GM12878 (cell line): ENCODE results near the gene GRB10. TPM values are rescaled to one million over a fixed set of nuclear protein-coding genes. Genes with fewer than 3 reads are reported as not detected.

Experiments used
- ATAC-seq: fragments of 200-7000 bp; cut with Tn5 transposase; 3 replicates; pipeline ENCODE4 v1.9.1; 2020; ENCODE audit warnings: mild to moderate bottlenecking, moderate library complexity
- BruUV-seq: library from RNA; stranded (reverse); fragments of 400-500 nt; replicated peaks from 2 replicates; lab custom pipeline; 2021; lab: Mats Ljungman, UMichigan
- CTCF ChIA-PET: fragments of 300-600 bp; sonication (Branson Sonifier 250); formaldehyde crosslinking; extraction: SDS; loops from one replicate; lab custom pipeline; 2021; ENCODE audit warnings: inconsistent platforms; lab: Yijun Ruan, JAX
- POLR2A ChIA-PET: fragments of 350-600 bp; formaldehyde crosslinking; extraction: SDS; loops from one replicate; lab custom pipeline; 2021; ENCODE audit warnings: inconsistent platforms; lab: Charles Lee
- RAD21 ChIA-PET: fragments of 300-600 bp; sonication (Branson Sonifier 250); formaldehyde crosslinking; loops from one replicate; lab custom pipeline; 2023; ENCODE audit warnings: antibody characterized with exemption; ENCODE audit not compliant: unreplicated experiment; lab: Charles Lee
- SMC1A ChIA-PET: fragments of 300-600 bp; sonication (Branson Sonifier 250); formaldehyde crosslinking; loops from one replicate; lab custom pipeline; 2023; ENCODE audit not compliant: unreplicated experiment, uncharacterized antibody; lab: Charles Lee
- DNase-seq: peaks from one replicate; pipeline ENCODE4 v3.0.0-alpha.2; 2011; ENCODE audit warnings: low read depth, low spot score
- FAIRE-seq: peaks from 3 replicates; lab custom pipeline; 2011; peaks lifted over from hg19 to GRCh38; lab: Jason Lieb, UNC
- H2AFZ ChIP-seq: 2 replicates; pipeline ENCODE4 v1.6.0; 2011; ENCODE audit warnings: low read depth, low read length, control low read depth; ENCODE audit not compliant: control insufficient read depth
- H3K27ac ChIP-seq: 2 replicates; pipeline ENCODE4 v1.5.1; 2011; ENCODE audit warnings: control low read depth; ENCODE audit not compliant: control insufficient read depth, insufficient read depth
- H3K27me3 ChIP-seq, 2 experiments: replicated peaks in 1 of 2; 2 replicates each; pipeline versions ENCODE4 v1.6.0 to v1.6.1; 2011; ENCODE audit warnings: low read length in 1 of 2; ENCODE audit not compliant: control insufficient read depth in 2 of 2, insufficient read depth in 2 of 2
- H3K36me3 ChIP-seq, 2 experiments: 2 replicates each; pipeline ENCODE4 v1.5.1; 2011; ENCODE audit warnings: low read length in 1 of 2; ENCODE audit not compliant: control insufficient read depth in 2 of 2, insufficient read depth in 2 of 2
- H3K4me1 ChIP-seq: 2 replicates; pipeline ENCODE4 v1.6.1; 2011; ENCODE audit warnings: mild to moderate bottlenecking, low read length, moderate library complexity, mixed read lengths; ENCODE audit not compliant: control insufficient read depth, insufficient read depth
- H3K4me2 ChIP-seq: 2 replicates; pipeline ENCODE4 v1.6.0; 2011; ENCODE audit warnings: control low read depth; ENCODE audit not compliant: control insufficient read depth, insufficient read depth
- H3K4me3 ChIP-seq: fragments of 200-600 bp; sonication (generic); 2 replicates; pipeline ENCODE4 v1.5.1; 2016
- H3K79me2 ChIP-seq: 2 replicates; pipeline ENCODE4 v1.6.0; 2011; ENCODE audit warnings: low read length; ENCODE audit not compliant: control insufficient read depth, insufficient read depth
- H3K9ac ChIP-seq: 2 replicates; pipeline ENCODE4 v1.8.0; 2011; ENCODE audit warnings: low read length, control low read depth, mixed read lengths; ENCODE audit not compliant: control insufficient read depth, insufficient read depth
- H3K9me3 ChIP-seq: replicated peaks from 3 replicates; pipeline ENCODE4 v1.5.1; 2011; ENCODE audit warnings: mild to moderate bottlenecking, low read length; ENCODE audit not compliant: control insufficient read depth, insufficient read depth
- H4K20me1 ChIP-seq: 2 replicates; pipeline ENCODE4 v1.6.0; 2011; ENCODE audit not compliant: control insufficient read depth, insufficient read depth
- ATF7 ChIP-seq: fragments of 450-650 bp; IDR thresholded peaks from 2 replicates; pipeline ENCODE4 v1.6.1; 2016; ENCODE audit warnings: low read depth, mild to moderate bottlenecking
- EED ChIP-seq: sonication (generic); IDR thresholded peaks from 2 replicates; pipeline ENCODE4 v1.6.1; 2016; ENCODE audit warnings: antibody characterized with exemption, low read depth
- JUND ChIP-seq: IDR thresholded peaks from 2 replicates; pipeline ENCODE4 v1.6.1; 2012; ENCODE audit warnings: low read depth, mild to moderate bottlenecking, low read length, improper control_type of control experiment, moderate library complexity
- KDM1A ChIP-seq: fragments of 200-600 bp; sonication (generic); IDR thresholded peaks from 2 replicates; pipeline ENCODE4 v1.6.1; 2016; ENCODE audit warnings: borderline replicate concordance
- MEF2A ChIP-seq: IDR thresholded peaks from 2 replicates; pipeline ENCODE4 v1.6.1; 2011; ENCODE audit warnings: low read depth, mild to moderate bottlenecking, low read length, moderate library complexity; ENCODE audit not compliant: insufficient read depth
- NR2F1 ChIP-seq: fragments of 450-650 bp; conservative IDR thresholded peaks from 2 replicates; pipeline ENCODE4 v1.6.1; 2017; ENCODE audit warnings: mild to moderate bottlenecking
- SPI1 ChIP-seq: IDR thresholded peaks from 2 replicates; pipeline ENCODE4 v1.6.1; 2011; ENCODE audit warnings: low read depth, mild to moderate bottlenecking, low read length, moderate library complexity, borderline replicate concordance; ENCODE audit not compliant: insufficient read depth
- STAT1 ChIP-seq: fragments of 450-650 bp; conservative IDR thresholded peaks from 2 replicates; pipeline ENCODE4 v1.6.1; 2014; ENCODE audit warnings: antibody characterized with exemption, mild to moderate bottlenecking
- YBX1 ChIP-seq: fragments of 450-650 bp; IDR thresholded peaks from 2 replicates; pipeline ENCODE4 v1.6.1; 2016; ENCODE audit warnings: antibody characterized with exemption
- WGBS: methylation state at CpG from one replicate; pipeline ENCODE4 v1.1.6; 2016; ENCODE audit warnings: low lambda C conversion rate; ENCODE audit not compliant: insufficient replicate concordance, insufficient coverage; ENCODE audit errors: missing lambda C conversion rate; 5-methylcytosine and 5-hydroxymethylcytosine counted together
- in situ Hi-C: fragments of 300-500 bp; cut with MboI; formaldehyde crosslinking; loops from 9 replicates; pipeline ENCODE4 v1.14.3; 2018; ENCODE audit warnings: mixed read lengths
- intact Hi-C: fragments of 100-400 bp; cut with micrococcal nuclease; formaldehyde crosslinking; loops from one replicate; pipeline ENCODE4 v1.14.2; 2022; ENCODE audit not compliant: unreplicated experiment
- polyA plus RNA-seq, 11 experiments: library from polyadenylated mRNA; depleted of rRNA in 4 of 11; unstranded in 6 of 11; stranded (reverse) in 5 of 11; fragments of >200 nt; fragmentation: Nextera tagmentation in 4 of 11; fragmentation: Illumina TruSeq in 1 of 11; extraction: Ambion mirVana in 4 of 11; extraction: Trizol in 1 of 11; gene quantifications; 1 replicate in 1 of 11; 2 replicates in 10 of 11; pipeline versions ENCODE4 v1.2.1 to v1.2.3, GENCODE V29; 2011 to 2016; ENCODE audit warnings: inconsistent platforms in 2 of 11, missing spikeins in 2 of 11, low read depth in 1 of 11
- total RNA-seq, 4 experiments: library from RNA; depleted of rRNA in 3 of 4; stranded (reverse); fragments of >200 nt in 3 of 4; fragmentation: Illumina TruSeq in 1 of 4; extraction: Trizol in 1 of 4; gene quantifications; 2 replicates each; pipeline versions ENCODE4 v1.2.1 to v1.2.3, GENCODE V29; 2013 to 2021
- TF ChIP-seq, protein P1 (sequence below): fragments of 450-650 bp; IDR thresholded peaks from 2 replicates; pipeline ENCODE4 v1.6.1; 2016; ENCODE audit warnings: mild to moderate bottlenecking, moderate library complexity, borderline replicate concordance

Gene GRB10
- total and polyA plus RNA-seq, 10 of the 15 experiments (the other 5 are each of a cell fraction or from before 2014, with no cell fraction given) = 0.04 to 0.33 TPM; not detected in 8

DNA sequence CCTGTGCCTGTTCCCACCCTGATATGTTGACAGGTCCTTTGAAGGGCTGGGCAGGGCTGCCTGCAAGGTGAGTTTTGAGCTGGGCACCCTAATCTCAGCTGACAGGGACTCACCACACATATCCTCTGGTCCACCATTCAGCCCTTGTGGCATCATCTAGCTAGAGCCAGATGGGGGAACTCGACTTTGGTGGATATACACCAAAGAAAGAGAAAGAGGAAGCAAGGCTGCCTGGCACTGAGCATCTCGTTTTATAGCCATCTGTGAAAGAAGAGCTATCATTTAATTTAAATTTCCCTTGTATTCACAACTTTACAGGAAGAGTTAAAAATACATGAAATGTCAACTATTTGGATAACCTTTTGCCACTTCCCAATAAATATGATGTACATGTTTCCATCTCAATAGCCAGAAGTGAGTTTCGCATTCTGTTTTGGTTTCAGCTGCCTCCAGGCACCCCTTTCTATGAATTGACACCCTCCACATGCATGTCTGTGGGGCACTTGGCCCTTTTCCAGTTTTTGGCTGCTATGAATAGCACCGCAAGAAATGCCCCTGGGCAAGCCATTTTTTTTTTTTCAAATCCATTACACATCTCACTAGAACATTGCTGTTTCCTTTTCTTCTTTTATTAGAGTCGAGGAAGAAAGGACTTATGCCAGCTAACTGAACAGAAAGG lies 22.9 kb upstream of the GRB10 start:
- FAIRE-seq = no peak
- BruUV-seq = no TSS peak
- intact Hi-C loops = no loop called here
- RAD21 ChIA-PET = no interaction called here
- Histone ChIP-seq H3K9ac (no peak overlapping the region), H2AFZ (no peak overlapping the region), H3K4me2 (no peak overlapping the region), H3K9me3 (no peaks in the 10 kb centered on the region), H3K27me3 (no peaks in the 10 kb centered on the region; a peak in 1 of 4 replicates), H3K4me1 (no peaks in the 10 kb centered on the region), H3K27ac (no peak overlapping the region)
- WGBS = 7% methylated on average over 5 of the region's 5 CpGs
- CTCF ChIA-PET = no interaction called here
- in situ Hi-C loops = no loop called here
- TF ChIP-seq KDM1A (no peak), YBX1 (no peak), STAT1 (no peak), NR2F1 (no peak), JUND (no peak), SPI1 (no peak), EED (no peak), MEF2A (no peak), ATF7 (no peak)
- TF ChIP-seq, protein P1, sequence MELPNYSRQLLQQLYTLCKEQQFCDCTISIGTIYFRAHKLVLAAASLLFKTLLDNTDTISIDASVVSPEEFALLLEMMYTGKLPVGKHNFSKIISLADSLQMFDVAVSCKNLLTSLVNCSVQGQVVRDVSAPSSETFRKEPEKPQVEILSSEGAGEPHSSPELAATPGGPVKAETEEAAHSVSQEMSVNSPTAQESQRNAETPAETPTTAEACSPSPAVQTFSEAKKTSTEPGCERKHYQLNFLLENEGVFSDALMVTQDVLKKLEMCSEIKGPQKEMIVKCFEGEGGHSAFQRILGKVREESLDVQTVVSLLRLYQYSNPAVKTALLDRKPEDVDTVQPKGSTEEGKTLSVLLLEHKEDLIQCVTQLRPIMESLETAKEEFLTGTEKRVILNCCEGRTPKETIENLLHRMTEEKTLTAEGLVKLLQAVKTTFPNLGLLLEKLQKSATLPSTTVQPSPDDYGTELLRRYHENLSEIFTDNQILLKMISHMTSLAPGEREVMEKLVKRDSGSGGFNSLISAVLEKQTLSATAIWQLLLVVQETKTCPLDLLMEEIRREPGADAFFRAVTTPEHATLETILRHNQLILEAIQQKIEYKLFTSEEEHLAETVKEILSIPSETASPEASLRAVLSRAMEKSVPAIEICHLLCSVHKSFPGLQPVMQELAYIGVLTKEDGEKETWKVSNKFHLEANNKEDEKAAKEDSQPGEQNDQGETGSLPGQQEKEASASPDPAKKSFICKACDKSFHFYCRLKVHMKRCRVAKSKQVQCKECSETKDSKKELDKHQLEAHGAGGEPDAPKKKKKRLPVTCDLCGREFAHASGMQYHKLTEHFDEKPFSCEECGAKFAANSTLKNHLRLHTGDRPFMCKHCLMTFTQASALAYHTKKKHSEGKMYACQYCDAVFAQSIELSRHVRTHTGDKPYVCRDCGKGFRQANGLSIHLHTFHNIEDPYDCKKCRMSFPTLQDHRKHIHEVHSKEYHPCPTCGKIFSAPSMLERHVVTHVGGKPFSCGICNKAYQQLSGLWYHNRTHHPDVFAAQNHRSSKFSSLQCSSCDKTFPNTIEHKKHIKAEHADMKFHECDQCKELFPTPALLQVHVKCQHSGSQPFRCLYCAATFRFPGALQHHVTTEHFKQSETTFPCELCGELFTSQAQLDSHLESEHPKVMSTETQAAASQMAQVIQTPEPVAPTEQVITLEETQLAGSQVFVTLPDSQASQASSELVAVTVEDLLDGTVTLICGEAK = no peak
- TF ChIP-seq, all 136 proteins: peak for 0
- DNase-seq (no peak), ATAC-seq (no peak)
- ChIA-PET POLR2A (no interaction called here), SMC1A (no interaction called here)
- no peak overlapping the region for H3K4me3 ChIP-seq
- H4K20me1 ChIP-seq = no peaks in the 10 kb centered on the region; the same call in 1 of the 2 replicates
- no peaks in the 10 kb centered on the region for H3K79me2 ChIP-seq
- no peaks in the 10 kb centered on the region for H3K36me3 ChIP-seq
